Measurements from ENCODE around the gene STK32B.
A peak's percentile ranks its signal among the peaks of the same experiment; 100 is the strongest.

STK32B gene

DNA sequence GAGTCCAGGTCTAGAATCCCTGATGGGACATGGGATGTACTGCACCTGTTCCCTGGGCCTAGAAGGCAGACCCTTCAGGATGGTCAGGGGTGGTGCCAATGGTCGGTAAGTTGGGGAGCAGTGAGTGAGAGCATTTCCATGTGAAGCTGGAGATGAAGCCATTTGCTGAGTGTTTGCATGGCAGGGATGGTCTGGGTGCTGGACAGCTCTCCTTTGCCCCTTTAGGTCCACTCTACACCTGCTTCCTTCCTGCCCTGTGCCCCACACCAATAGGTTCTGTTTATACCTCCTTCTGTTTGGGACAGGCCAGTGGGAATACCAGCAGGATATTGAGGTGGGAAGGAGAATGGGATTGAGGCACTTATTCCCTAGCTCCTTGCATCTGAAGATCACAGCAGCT lies 181.3 kb downstream of the STK32B start:
- TF ChIP-seq, protein P1, sequence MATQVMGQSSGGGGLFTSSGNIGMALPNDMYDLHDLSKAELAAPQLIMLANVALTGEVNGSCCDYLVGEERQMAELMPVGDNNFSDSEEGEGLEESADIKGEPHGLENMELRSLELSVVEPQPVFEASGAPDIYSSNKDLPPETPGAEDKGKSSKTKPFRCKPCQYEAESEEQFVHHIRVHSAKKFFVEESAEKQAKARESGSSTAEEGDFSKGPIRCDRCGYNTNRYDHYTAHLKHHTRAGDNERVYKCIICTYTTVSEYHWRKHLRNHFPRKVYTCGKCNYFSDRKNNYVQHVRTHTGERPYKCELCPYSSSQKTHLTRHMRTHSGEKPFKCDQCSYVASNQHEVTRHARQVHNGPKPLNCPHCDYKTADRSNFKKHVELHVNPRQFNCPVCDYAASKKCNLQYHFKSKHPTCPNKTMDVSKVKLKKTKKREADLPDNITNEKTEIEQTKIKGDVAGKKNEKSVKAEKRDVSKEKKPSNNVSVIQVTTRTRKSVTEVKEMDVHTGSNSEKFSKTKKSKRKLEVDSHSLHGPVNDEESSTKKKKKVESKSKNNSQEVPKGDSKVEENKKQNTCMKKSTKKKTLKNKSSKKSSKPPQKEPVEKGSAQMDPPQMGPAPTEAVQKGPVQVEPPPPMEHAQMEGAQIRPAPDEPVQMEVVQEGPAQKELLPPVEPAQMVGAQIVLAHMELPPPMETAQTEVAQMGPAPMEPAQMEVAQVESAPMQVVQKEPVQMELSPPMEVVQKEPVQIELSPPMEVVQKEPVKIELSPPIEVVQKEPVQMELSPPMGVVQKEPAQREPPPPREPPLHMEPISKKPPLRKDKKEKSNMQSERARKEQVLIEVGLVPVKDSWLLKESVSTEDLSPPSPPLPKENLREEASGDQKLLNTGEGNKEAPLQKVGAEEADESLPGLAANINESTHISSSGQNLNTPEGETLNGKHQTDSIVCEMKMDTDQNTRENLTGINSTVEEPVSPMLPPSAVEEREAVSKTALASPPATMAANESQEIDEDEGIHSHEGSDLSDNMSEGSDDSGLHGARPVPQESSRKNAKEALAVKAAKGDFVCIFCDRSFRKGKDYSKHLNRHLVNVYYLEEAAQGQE (IDR thresholded peaks at IDR 0.05; ENCODE audit: low read depth): peak; percentile 63
- TF ChIP-seq ZBTB7A (IDR thresholded peaks at IDR 0.05; ENCODE audit: low read depth): no peak

DNA sequence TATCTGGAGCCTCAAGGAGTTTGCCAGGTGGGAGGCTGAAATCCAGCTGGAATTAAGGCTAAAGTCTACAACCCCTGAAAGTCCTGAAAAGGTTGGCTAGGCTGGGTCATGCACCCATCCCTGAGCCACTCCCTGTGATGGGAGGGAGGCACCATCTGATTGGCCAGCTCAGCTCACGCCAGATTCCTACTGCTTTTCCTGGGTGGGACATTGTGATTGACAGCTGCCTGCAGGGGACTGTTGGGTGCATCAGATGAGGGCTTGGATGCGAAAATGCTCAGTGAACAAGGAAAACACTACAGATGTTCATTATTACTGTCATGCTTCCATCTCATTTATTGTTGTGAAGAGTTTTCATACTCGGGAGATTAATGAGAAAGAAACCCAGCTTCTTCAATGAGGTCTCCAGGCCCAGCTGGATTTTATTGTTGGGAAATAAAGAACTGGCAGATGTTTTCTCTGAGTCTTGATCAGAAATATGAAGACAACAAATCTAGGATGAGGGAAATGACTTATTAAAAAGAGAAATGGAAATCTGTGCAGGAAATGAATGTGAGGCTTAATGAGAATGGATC lies 185.9 kb downstream of the STK32B start:
- TF ChIP-seq EP300 (IDR thresholded peaks at IDR 0.05; ENCODE audit: borderline replicate concordance) (no peak), ZBTB7A (IDR thresholded peaks at IDR 0.05; ENCODE audit: low read depth) (no peak)

DNA sequence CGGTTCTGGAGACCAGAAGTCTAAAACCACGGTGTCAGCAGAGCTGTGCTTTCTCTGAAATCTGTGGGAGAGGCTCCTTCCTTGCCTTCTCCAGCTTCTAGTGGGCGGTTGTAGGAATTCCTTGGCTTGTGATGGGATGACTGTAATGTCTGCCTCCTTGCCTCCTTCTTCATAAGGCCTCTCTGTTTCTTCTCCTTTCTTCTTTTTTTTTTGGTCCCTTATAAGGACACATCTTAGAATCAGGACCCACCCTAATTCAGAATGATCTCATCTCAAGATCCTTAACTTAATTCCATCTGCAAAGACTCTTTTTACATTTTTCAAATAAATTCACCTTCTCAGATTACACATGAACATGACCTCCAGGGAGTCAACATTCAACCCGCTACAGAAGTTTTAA lies 186.9 kb downstream of the STK32B start:
- no peak for TF ChIP-seq FOXM1 (IDR thresholded peaks at IDR 0.05; ENCODE audit: borderline replicate concordance, low read depth)
- TF ChIP-seq NFIC (IDR thresholded peaks at IDR 0.05): no peak
- TF ChIP-seq, protein P1 (IDR thresholded peaks at IDR 0.05; ENCODE audit: low read depth): no peak
- no peak for TF ChIP-seq CEBPB (IDR thresholded peaks at IDR 0.05)
- TF ChIP-seq TCF12 (IDR thresholded peaks at IDR 0.05; ENCODE audit: low read depth): no peak
- no peak for TF ChIP-seq TAF1 (IDR thresholded peaks at IDR 0.05; ENCODE audit: low read depth)

DNA sequence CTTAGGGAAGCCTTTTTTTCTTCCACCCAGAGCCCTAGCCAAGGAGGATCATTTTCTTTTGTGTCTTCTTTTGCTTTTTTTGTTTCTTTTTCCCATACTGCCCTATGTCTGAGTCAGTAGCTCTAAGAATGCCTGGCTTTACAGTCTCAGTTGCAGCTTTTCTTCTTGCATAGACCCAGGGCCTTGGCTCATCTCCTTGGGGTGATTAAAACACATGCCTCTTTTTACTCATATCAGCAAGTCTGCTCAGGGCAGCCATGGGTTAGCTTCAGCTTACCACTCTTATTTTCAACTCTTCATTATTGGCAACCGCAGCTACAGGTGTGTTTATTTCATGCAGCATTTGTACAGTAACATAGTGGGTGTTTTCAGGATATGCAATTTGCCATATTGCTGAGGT lies 196.5 kb downstream of the STK32B start:
- TF ChIP-seq EGR1 (IDR thresholded peaks at IDR 0.05): no peak
- TF ChIP-seq, protein P1 (IDR thresholded peaks at IDR 0.05; ENCODE audit: low read depth): no peak
- TF ChIP-seq, protein P2, sequence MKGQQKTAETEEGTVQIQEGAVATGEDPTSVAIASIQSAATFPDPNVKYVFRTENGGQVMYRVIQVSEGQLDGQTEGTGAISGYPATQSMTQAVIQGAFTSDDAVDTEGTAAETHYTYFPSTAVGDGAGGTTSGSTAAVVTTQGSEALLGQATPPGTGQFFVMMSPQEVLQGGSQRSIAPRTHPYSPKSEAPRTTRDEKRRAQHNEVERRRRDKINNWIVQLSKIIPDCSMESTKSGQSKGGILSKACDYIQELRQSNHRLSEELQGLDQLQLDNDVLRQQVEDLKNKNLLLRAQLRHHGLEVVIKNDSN (IDR thresholded peaks at IDR 0.05): no peak
- no peak for TF ChIP-seq CEBPB (IDR thresholded peaks at IDR 0.05)
- TF ChIP-seq TAF1 (IDR thresholded peaks at IDR 0.05; ENCODE audit: low read depth): no peak
- TF ChIP-seq YY1 (IDR thresholded peaks at IDR 0.05; ENCODE audit: low read depth): no peak
- TF ChIP-seq CREB1 (IDR thresholded peaks at IDR 0.05; ENCODE audit: low read depth): no peak
- no peak for TF ChIP-seq RAD21 (IDR thresholded peaks at IDR 0.05; ENCODE audit: low read depth)
- no peak for TF ChIP-seq TEAD4 (IDR thresholded peaks at IDR 0.05)
- TF ChIP-seq FOXM1 (IDR thresholded peaks at IDR 0.05; ENCODE audit: borderline replicate concordance, low read depth): no peak
- TF ChIP-seq ZBTB7A (IDR thresholded peaks at IDR 0.05; ENCODE audit: low read depth): no peak
- no peak for TF ChIP-seq TCF12 (IDR thresholded peaks at IDR 0.05; ENCODE audit: low read depth)
- TF ChIP-seq, protein P3, sequence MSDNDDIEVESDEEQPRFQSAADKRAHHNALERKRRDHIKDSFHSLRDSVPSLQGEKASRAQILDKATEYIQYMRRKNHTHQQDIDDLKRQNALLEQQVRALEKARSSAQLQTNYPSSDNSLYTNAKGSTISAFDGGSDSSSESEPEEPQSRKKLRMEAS (IDR thresholded peaks at IDR 0.05): no peak
- TF ChIP-seq EP300 (IDR thresholded peaks at IDR 0.05; ENCODE audit: borderline replicate concordance): no peak
- no peak for TF ChIP-seq NFIC (IDR thresholded peaks at IDR 0.05)

DNA sequence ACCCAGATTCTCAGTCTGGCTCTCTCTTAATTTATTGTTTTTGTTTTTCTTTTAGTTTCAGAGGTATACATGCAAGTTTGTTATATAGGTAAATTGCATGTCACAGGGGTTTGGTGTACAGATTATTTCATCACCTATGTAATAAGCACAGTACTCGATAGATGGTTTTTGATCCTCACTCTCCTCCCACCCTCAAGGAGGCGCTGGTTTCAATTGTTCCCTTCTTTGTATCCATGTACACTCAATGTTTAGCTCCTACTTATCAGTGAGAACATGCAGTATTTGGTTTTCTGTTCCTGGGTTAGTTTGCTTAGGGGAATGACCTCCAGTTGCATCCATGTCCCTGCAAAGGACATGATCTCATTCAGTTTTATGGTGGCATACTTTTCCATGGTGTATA lies 198.4 kb downstream of the STK32B start:
- no peak for TF ChIP-seq TEAD4 (IDR thresholded peaks at IDR 0.05)
- TF ChIP-seq, protein P2 (IDR thresholded peaks at IDR 0.05): no peak
- TF ChIP-seq CREB1 (IDR thresholded peaks at IDR 0.05; ENCODE audit: low read depth): no peak
- TF ChIP-seq, protein P1 (IDR thresholded peaks at IDR 0.05; ENCODE audit: low read depth): no peak
- TF ChIP-seq, protein P3 (IDR thresholded peaks at IDR 0.05): no peak
- no peak for TF ChIP-seq NFIC (IDR thresholded peaks at IDR 0.05)
- TF ChIP-seq FOXM1 (IDR thresholded peaks at IDR 0.05; ENCODE audit: borderline replicate concordance, low read depth): no peak
- TF ChIP-seq TCF12 (IDR thresholded peaks at IDR 0.05; ENCODE audit: low read depth): no peak
- TF ChIP-seq TAF1 (IDR thresholded peaks at IDR 0.05; ENCODE audit: low read depth): no peak
- TF ChIP-seq EGR1 (IDR thresholded peaks at IDR 0.05): no peak
- no peak for TF ChIP-seq CEBPB (IDR thresholded peaks at IDR 0.05)
- no peak for TF ChIP-seq YY1 (IDR thresholded peaks at IDR 0.05; ENCODE audit: low read depth)
- no peak for TF ChIP-seq EP300 (IDR thresholded peaks at IDR 0.05; ENCODE audit: borderline replicate concordance)
- no peak for TF ChIP-seq RAD21 (IDR thresholded peaks at IDR 0.05; ENCODE audit: low read depth)
- TF ChIP-seq ZBTB7A (IDR thresholded peaks at IDR 0.05; ENCODE audit: low read depth): no peak

Measured in Ishikawa (cell line).